Kidney (tissue), 14 donors: ENCODE data around the gene RNU6-9. TPM values are rescaled to one million over a fixed set of nuclear protein-coding genes. Genes with fewer than 3 reads are reported as not detected.

ENCODE experiments used
- DNase-seq, 5 donors: peaks; one replicate each; pipeline ENCODE4 v3.0.0-alpha.2; 2013 to 2020
- FAIRE-seq: peaks from 2 replicates; lab custom pipeline; 2012; peaks lifted over from hg19 to GRCh38; lab: Jason Lieb, UNC
- H3K27ac ChIP-seq, 2 donors: one replicate each; pipeline ENCODE4 v1.7.0; 2013; ENCODE audit warnings: low read depth in 2 of 2, low read length in 2 of 2, inconsistent platforms in 1 of 2
- H3K27me3 ChIP-seq: one replicate; pipeline ENCODE4 v1.7.1; 2013; ENCODE audit warnings: low read length, inconsistent platforms; ENCODE audit not compliant: control insufficient read depth, insufficient read depth
- H3K36me3 ChIP-seq, 3 donors: one replicate each; pipeline versions ENCODE4 v1.7.0 to v1.7.1; 2013; ENCODE audit warnings: low read length in 3 of 3, control low read depth in 1 of 3, inconsistent platforms in 1 of 3; ENCODE audit not compliant: insufficient read depth in 3 of 3, control insufficient read depth in 2 of 3
- H3K4me1 ChIP-seq, 3 donors: one replicate each; pipeline versions ENCODE4 v1.7.0 to v1.7.1; 2013; ENCODE audit warnings: low read length in 3 of 3, inconsistent platforms in 1 of 3, low read depth in 1 of 3; ENCODE audit not compliant: control insufficient read depth in 2 of 3, insufficient read depth in 2 of 3
- H3K4me3 ChIP-seq, 3 donors: one replicate each; pipeline versions ENCODE4 v1.7.0 to v1.8.1; 2013; ENCODE audit warnings: low read length in 3 of 3, control low read depth in 1 of 3, inconsistent platforms in 1 of 3
- H3K9ac ChIP-seq, 3 donors: one replicate each; pipeline versions ENCODE4 v1.7.0 to v1.7.1; 2013; ENCODE audit warnings: low read length in 3 of 3, control low read depth in 1 of 3, inconsistent platforms in 1 of 3
- H3K9me3 ChIP-seq, 3 donors: one replicate each; pipeline versions ENCODE4 v1.7.0 to v1.7.1; 2013; ENCODE audit warnings: low read length in 3 of 3, control low read depth in 1 of 3, inconsistent platforms in 1 of 3; ENCODE audit not compliant: control insufficient read depth in 2 of 3, insufficient read depth in 1 of 3
- CTCF ChIP-seq: IDR thresholded peaks from 3 replicates; pipeline ENCODE4 v1.5.1; 2012; ENCODE audit warnings: mild to moderate bottlenecking, moderate library complexity, borderline replicate concordance; ENCODE audit not compliant: insufficient read depth; ENCODE audit errors: extremely low read depth
- intact Hi-C: fragments of 100-400 bp; cut with DNase I; formaldehyde crosslinking; loops from one replicate; pipeline ENCODE4 v1.11.1; 2022
- polyA plus RNA-seq: library from polyadenylated mRNA; stranded (reverse); fragments of 350-450 nt; fragmentation: Illumina TruSeq; extraction: RNeasy Lipid Tissue Mini Kit (QIAGEN cat#74804); gene quantifications from one replicate; pipeline ENCODE4 v1.2.3, GENCODE V29; 2014; ENCODE audit warnings: low read depth, low replicate concordance; ENCODE audit not compliant: insufficient read depth
- total RNA-seq: library from RNA; stranded (reverse); fragmentation: NEBNext Ultra II Directional; extraction: Animal tissue kit (Norgen Biotek cat#: 25700); gene quantifications from one replicate; pipeline ENCODE4 v1.2.1, GENCODE V29; 2021
- donor health status: control.
- donor health status: control.
- donor health status: control.
- donor health status: control.
- donor health status: control.
- donor health status: DM: yes; HTN: yes; CAD: no.
- donor health status: Normal renal cell carcinoma (clear cell type).

The RNU6-9 gene
- total and polyA plus RNA-seq, 2 donors from 2014 or later: not detected

GRCh38 chr19:927351-927779, 34.1 kb downstream of the RNU6-9 start:
- intact Hi-C loops: loop anchor here (5.0 kb wide), 1 partner anchor 55 kb away; the partner anchor contains the start of gene WDR18
- peak overlapping the region; percentile 60 to 67 for H3K27ac ChIP-seq

GRCh38 chr19:927780-928401, 34.6 kb downstream of the RNU6-9 start:
- FAIRE-seq (no peak), DNase-seq (peak in 2 of 5 donors; percentile 73 to 75)
- H3K9ac ChIP-seq: peak overlapping the region in 1 of 3 donors; percentile 26
- H3K4me1 ChIP-seq: peaks cover 0 to 10% (median 0%) of the 10 kb centered on the region in 3 donors
- no peaks in the 10 kb centered on the region for H3K9me3 ChIP-seq
- H3K27ac ChIP-seq: peak overlapping the region; percentile 32 to 60
- TF ChIP-seq CTCF: no peak
- H3K27me3 ChIP-seq: no peaks in the 10 kb centered on the region
- no peaks in the 10 kb centered on the region for H3K36me3 ChIP-seq
- intact Hi-C loops: loop anchor here (5.0 kb wide), 1 partner anchor 54 kb away; the partner anchor contains the start of gene WDR18
- H3K4me3 ChIP-seq: no peak overlapping the region

More at GRCh38 chr19:927351-927779, 34.1 kb downstream of the RNU6-9 start:
- H3K9ac ChIP-seq: peak overlapping the region in 1 of 3 donors; percentile 40
- DNase-seq (peak in 4 of 5 donors; percentile 64 to 90 (median 80)), FAIRE-seq (no peak)
- TF ChIP-seq CTCF: no peak
- H3K4me3 ChIP-seq: peak overlapping the region in 2 of 3 donors; percentile 16 to 78
- no peaks in the 10 kb centered on the region for H3K36me3 ChIP-seq
- H3K27me3 ChIP-seq: no peaks in the 10 kb centered on the region
- peaks cover 0 to 10% (median 0%) of the 10 kb centered on the region in 3 donors for H3K4me1 ChIP-seq
- no peaks in the 10 kb centered on the region for H3K9me3 ChIP-seq

GRCh38 chr19:928471-929202, 35.4 kb downstream of the RNU6-9 start:
- no peak for FAIRE-seq
- no peaks in the 10 kb centered on the region for H3K36me3 ChIP-seq
- intact Hi-C loops: loop anchor here (5.0 kb wide), 1 partner anchor 54 kb away; the partner anchor contains the start of gene WDR18
- H3K9ac ChIP-seq: no peak overlapping the region
- peak in 2 of 5 donors; percentile 60 to 78 for DNase-seq
- H3K9me3 ChIP-seq: no peaks in the 10 kb centered on the region
- TF ChIP-seq CTCF: no peak
- peaks cover 0 to 10% (median 0%) of the 10 kb centered on the region in 3 donors for H3K4me1 ChIP-seq
- H3K27ac ChIP-seq: no peak overlapping the region
- H3K27me3 ChIP-seq: no peaks in the 10 kb centered on the region
- H3K4me3 ChIP-seq: no peak overlapping the region
